Measurements from ENCODE around the gene DRGX.

Gene DRGX

GRCh38 chr10:49395741-49396665 lies at the start of gene DRGX:
DRGX (minus strand) TSS chr10:49396089; CDS start chr10:49395440, 649 bp downstream.
- DNase-seq, result no peak

GRCh38 chr10:49444349-49444748 lies 48.5 kb upstream of the DRGX start:
- no peak for DNase-seq

GRCh38 chr10:49442863-49443262 lies 47.0 kb upstream of the DRGX start:
- DNase-seq, result no peak

GRCh38 chr10:49441488-49442476 lies 45.9 kb upstream of the DRGX start:
- no peak for DNase-seq

GRCh38 chr10:49435225-49435624 lies 39.3 kb upstream of the DRGX start:
- DNase-seq, result no peak

GRCh38 chr10:49433069-49433468 lies 37.2 kb upstream of the DRGX start:
- no peak for DNase-seq

GRCh38 chr10:49431426-49431825 lies 35.5 kb upstream of the DRGX start:
- DNase-seq, result no peak

GRCh38 chr10:49429458-49429857 lies 33.6 kb upstream of the DRGX start:
- no peak for DNase-seq

- DNase-seq, result no peak
Measured at GRCh38 chr10:49426490-49427360, 30.8 kb upstream of the DRGX start.

GRCh38 chr10:49419005-49419404 lies 23.1 kb upstream of the DRGX start:
- no peak for DNase-seq

- DNase-seq, result no peak
Measured at GRCh38 chr10:49418328-49418727, 22.4 kb upstream of the DRGX start.

- DNase-seq, result no peak
Measured at GRCh38 chr10:49418053-49418326, 22.1 kb upstream of the DRGX start.

- no peak for DNase-seq
Measured at GRCh38 chr10:49417311-49418052, 21.6 kb upstream of the DRGX start.

- DNase-seq, result no peak
Measured at GRCh38 chr10:49415846-49416245, 20.0 kb upstream of the DRGX start.

- no peak for DNase-seq
Measured at GRCh38 chr10:49415109-49415508, 19.2 kb upstream of the DRGX start.

- DNase-seq, result no peak
Measured at GRCh38 chr10:49414496-49414895, 18.6 kb upstream of the DRGX start.

- DNase-seq, result no peak
Measured at GRCh38 chr10:49412571-49412970, 16.7 kb upstream of the DRGX start.

GRCh38 chr10:49410365-49411074 lies 14.6 kb upstream of the DRGX start:
- DNase-seq, result no peak

- DNase-seq, result no peak
Measured at GRCh38 chr10:49409755-49410154, 13.9 kb upstream of the DRGX start.

GRCh38 chr10:49408519-49409306 lies 12.8 kb upstream of the DRGX start:
- DNase-seq, result no peak
